AG09319 (cell line): ENCODE measurements around the gene RAI1.

ENCODE experiments used
- DNase-seq: peaks from one replicate; pipeline ENCODE4 v3.0.0-alpha.2; 2010; ENCODE audit warnings: low read depth; ENCODE audit errors: extremely low read depth
- TF ChIP-seq, protein P1 (sequence below): IDR thresholded peaks from 2 replicates; pipeline ENCODE4 v1.5.1; 2011; ENCODE audit warnings: low read depth, mild to moderate bottlenecking, inconsistent platforms, low read length, moderate library complexity

The RAI1 gene

DNA sequence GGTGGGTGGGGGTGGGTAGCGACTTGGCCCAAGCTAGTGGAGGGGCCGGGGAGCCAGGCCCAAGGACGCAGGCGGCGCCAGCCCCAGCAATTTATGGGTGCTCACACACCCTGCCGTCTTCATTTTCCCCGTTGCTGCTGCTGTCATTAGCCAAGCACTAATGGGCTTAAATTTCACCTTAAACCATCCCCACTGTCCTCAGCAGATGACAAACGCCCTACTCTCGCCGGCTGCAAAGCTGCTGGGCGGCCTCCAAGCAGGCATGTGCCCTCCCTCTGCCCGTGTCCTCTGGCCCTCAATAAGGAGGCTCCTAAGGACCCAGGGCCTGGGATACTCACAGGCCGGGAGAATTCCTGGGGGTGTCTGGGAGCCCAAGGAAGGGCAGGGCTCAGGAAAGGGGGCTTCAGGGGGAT is 89.4 kb downstream of the RAI1 start:
- TF ChIP-seq, protein P1, sequence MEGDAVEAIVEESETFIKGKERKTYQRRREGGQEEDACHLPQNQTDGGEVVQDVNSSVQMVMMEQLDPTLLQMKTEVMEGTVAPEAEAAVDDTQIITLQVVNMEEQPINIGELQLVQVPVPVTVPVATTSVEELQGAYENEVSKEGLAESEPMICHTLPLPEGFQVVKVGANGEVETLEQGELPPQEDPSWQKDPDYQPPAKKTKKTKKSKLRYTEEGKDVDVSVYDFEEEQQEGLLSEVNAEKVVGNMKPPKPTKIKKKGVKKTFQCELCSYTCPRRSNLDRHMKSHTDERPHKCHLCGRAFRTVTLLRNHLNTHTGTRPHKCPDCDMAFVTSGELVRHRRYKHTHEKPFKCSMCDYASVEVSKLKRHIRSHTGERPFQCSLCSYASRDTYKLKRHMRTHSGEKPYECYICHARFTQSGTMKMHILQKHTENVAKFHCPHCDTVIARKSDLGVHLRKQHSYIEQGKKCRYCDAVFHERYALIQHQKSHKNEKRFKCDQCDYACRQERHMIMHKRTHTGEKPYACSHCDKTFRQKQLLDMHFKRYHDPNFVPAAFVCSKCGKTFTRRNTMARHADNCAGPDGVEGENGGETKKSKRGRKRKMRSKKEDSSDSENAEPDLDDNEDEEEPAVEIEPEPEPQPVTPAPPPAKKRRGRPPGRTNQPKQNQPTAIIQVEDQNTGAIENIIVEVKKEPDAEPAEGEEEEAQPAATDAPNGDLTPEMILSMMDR: no peak
- DNase-seq: no peak

DNA sequence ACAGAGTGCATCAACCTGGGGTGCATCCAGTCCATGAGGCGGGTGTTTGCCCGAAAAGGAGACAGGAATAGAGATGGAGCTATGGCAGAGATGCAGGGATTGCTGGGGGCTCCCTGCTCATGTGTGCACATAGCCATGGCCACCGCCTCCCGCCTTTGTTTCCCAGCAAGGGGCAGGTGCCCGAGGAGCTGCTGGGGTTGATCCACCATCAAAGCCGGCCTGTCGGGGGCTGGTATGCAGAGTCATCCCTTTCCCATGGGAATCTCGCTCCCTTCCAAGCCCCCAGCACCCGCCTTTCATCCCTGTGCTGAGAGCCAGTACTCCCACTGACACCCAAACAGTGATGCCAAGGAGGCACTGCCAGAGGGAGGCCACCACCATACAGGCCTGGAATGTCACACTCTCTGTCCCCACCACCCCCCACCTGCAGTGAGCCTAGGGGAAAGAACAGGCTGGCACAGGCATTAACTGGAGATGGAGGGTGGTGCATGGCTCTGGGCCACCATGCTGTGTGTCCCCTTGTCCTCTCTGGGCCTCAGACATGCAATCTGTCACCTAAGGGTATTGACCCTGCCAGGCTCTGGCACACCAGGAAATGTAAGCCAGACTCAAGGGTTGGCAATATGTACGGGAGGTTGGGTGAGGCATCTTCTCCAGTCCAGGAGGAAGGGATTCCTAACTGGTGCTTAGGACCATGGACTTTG is 90.4 kb downstream of the RAI1 start:
- DNase-seq: no peak
- TF ChIP-seq, protein P1: no peak

DNA sequence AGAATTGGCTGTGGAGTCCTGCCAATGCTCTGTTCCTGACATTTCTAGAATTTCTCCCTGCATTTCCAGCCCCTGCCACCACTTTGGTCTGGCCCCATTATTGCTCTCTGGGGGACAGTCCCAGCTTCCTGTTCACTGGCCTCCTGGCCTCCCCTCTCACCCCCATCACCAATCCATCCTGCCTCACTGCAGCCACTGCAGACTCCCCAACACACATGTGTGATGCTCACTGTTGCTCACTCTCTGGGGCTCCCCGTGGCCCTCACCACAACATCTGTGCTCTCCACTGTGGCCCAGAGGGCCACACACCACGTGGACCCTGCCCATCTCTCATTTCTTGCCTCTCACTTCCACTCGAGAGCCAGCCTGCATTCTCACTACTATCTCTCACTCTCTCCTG is 91.0 kb downstream of the RAI1 start:
- TF ChIP-seq, protein P1: no peak

DNA sequence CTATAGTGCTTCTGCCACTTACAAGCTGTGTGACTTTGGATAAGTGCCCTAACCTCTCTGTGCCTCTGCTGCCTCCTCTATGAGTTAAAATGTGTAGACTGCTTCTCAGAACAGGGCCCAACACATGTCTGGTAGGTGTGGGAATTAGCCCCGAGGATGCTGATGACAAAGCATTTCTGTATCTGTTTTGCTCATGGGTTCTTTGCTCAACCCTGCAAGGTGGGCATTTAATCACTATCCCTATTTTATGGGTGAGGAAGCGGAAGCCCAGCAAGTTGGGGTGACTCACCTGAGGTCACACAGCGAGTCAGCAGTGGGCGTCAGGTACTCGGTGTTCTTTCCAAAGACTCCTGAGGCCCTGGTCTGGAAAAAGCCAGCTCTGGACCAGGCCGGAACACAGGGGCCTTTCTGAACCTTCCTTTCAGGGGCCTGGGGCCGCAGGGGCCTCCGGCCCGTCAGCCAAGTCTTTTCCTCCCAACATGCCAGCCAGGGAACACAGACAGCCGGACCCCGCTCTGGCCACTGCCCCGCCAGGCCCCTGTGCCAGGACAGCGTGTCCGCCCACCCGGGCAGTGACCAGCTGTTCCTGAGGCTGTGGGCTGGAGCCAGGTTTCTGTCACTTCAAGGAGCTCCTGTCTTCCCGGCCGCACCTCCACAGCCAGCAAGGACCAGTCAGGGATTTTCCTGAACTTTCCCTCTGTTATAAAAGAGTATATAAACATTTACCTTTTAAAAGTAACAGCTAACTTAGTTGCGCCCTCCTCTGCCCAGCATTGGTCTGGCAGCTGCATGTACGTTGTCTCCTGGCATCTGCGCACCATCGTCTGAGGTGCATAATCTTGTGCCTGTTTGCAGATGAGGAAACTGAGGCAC is 93.0 kb downstream of the RAI1 start:
- DNase-seq: no peak

More for the DNA sequence above, 91.0 kb downstream of the RAI1 start:
- no peak for DNase-seq

DNA sequence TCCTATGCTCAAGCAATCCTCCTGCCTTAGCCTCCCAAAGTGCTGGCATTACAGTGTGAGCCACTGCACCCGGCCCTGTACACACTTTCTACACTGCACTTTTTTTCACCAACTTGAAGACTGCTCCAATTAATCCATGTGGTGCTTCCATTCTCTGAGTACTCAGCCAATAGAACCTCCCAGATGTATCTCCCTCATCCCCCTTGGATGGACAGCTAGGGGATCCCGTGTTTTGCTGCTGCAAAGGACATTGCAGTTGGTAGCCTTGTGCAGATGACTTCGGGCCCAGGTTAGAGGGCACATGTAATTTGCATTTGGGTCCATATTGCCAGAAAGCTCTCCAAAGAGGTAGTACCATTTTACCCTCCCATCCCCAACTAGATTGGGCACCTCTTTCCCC is 95.6 kb downstream of the RAI1 start:
- TF ChIP-seq, protein P1: no peak
- no peak for DNase-seq

More for the DNA sequence above, 93.0 kb downstream of the RAI1 start:
- TF ChIP-seq, protein P1: peak; percentile 20

DNA sequence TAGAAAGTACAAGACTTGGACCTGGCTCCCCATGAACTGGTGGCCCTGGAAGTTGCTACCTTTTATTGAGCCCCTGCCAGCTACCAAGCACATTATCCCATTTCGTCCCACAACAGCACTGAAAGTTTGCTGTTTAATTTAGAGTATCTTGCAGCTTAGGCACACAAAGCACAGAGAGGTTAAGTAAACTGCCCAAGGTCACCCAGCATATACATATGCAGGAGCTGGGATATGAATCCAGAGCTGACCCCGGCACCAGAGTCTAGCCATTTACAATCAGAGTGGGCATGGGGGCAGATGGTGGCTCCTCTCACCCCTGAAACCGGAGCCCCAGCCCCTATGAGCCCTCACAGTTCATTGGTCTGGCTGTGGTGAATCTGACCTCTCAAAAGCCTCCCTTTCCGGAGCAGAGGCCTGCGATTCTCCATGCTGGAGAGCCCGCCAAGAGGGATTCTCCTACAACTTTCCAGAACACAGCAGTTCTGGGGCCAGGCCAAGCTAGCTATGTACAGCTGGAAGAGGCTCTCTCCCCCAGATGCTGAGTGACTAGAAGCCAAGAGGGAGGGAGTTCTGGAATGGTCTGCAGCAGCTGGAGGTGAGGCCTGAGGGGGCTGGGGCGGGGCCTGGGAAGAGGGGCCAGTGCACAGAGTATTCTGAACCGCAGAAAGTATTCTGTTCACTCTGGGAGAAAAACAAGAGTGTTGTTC is 97.2 kb downstream of the RAI1 start:
- peak; percentile 30 for DNase-seq

More for the DNA sequence above, 97.2 kb downstream of the RAI1 start:
- TF ChIP-seq, protein P1: no peak
